Heart right ventricle (tissue), 16 donors: ENCODE results near the gene GARNL3. TPM values are rescaled to one million over a fixed set of nuclear protein-coding genes. Genes with fewer than 3 reads are reported as not detected.

Source experiments
- ATAC-seq, 8 donors: fragments of 200-7000 bp; cut with Tn5 transposase; one replicate each; pipeline ENCODE4 v1.9.1; 2020; ENCODE audit warnings: mild to moderate bottlenecking in 8 of 8, moderate library complexity in 8 of 8, moderate number of reproducible peaks in 1 of 8
- DNase-seq, 2 donors: peaks; one replicate each; pipeline ENCODE4 v3.0.0-alpha.2; 2020
- H3K27ac ChIP-seq, 10 donors: fragments of 200-600 bp; sonication (generic) in 2 of 10; one replicate each; pipeline versions ENCODE4 v1.5.0 to v1.8.0; 2020 to 2022; ENCODE audit warnings: mild to moderate bottlenecking in 3 of 10
- H3K27me3 ChIP-seq, 7 donors: fragments of 200-600 bp; one replicate each; pipeline ENCODE4 v1.8.0; 2021 to 2022; ENCODE audit warnings: mild to moderate bottlenecking in 2 of 7
- H3K36me3 ChIP-seq, 9 donors: fragments of 200-600 bp; sonication (generic) in 1 of 9; one replicate each; pipeline versions ENCODE4 v1.5.0 to v1.8.0; 2020 to 2022; ENCODE audit warnings: mild to moderate bottlenecking in 2 of 9
- H3K4me1 ChIP-seq, 9 donors: fragments of 200-600 bp; sonication (generic) in 1 of 9; one replicate each; pipeline versions ENCODE4 v1.5.0 to v1.8.0; 2020 to 2022; ENCODE audit warnings: mild to moderate bottlenecking in 4 of 9
- H3K4me3 ChIP-seq, 10 donors: fragments of 200-600 bp; sonication (generic) in 2 of 10; one replicate each; pipeline versions ENCODE4 v1.5.0 to v1.8.0; 2020 to 2022; ENCODE audit warnings: mild to moderate bottlenecking in 7 of 10, moderate library complexity in 2 of 10
- H3K9me3 ChIP-seq, 11 donors: fragments of 200-600 bp in 10 of 11; sonication (generic) in 2 of 11; one replicate each; pipeline versions ENCODE4 v1.5.0 to v1.8.0; 2013 to 2022; ENCODE audit warnings: mild to moderate bottlenecking in 2 of 11, control low read depth in 1 of 11, moderate library complexity in 1 of 11
- CTCF ChIP-seq, 9 donors: fragments of 200-600 bp; sonication (generic) in 2 of 9; IDR thresholded peaks; one replicate each; pipeline versions ENCODE4 v1.5.0 to v1.8.0; 2021 to 2022; ENCODE audit warnings: antibody characterized with exemption in 9 of 9, mild to moderate bottlenecking in 5 of 9, moderate library complexity in 1 of 9
- WGBS, 2 donors: extraction: QIAGEN DNeasy Blood & Tissue Kit; methylation state at CpG; one replicate each; pipeline ENCODE4 v1.1.7; 2013; ENCODE audit warnings: inconsistent platforms in 1 of 2; 5-methylcytosine and 5-hydroxymethylcytosine counted together
- intact Hi-C, 10 donors: fragments of 100-400 bp; cut with DNase I; formaldehyde crosslinking; loops; one replicate each; pipeline versions ENCODE4 v1.11.1 to v1.14.2; 2022
- polyA plus RNA-seq, 2 donors: library from polyadenylated mRNA; stranded (reverse); fragments of 200-250 nt; gene quantifications; one replicate each; pipeline ENCODE4 v1.2.3, GENCODE V29; 2013
- total RNA-seq, 10 donors: library from RNA; stranded (reverse); fragmentation: NEBNext Ultra II Directional in 3 of 10; extraction: Animal tissue kit (Norgen Biotek cat#: 25700) in 3 of 10; gene quantifications; one replicate each; pipeline versions ENCODE4 v1.2.1 to v1.2.4, GENCODE V29; 2021 to 2023
- donor health status: Arrhythmogenic right ventricular cardiomyopathy.
- donor health status: ischemic (EF 13 %, LVEDD 7.1; RV severe dilation, severe dysfunction).
- donor health status: healthy with polysubstance abuse.
- donor health status: DM: no; HTN: yes; CAD: no.
- donor health status: DM: no; HTN: no; CAD: no.
- donor health status: ischemic (EF 25% LVEDD 6.9; RV normal size, moderate dysfunction).
- donor health status: ischemic (EF 25% LVEDD 5.7; RV mildly dilated, moderate dysfunction).
- donor health status: healthy.
- donor health status: DM: yes; HTN: yes; CAD: no.
- donor health status: Ischemic cardiomyopathy.
- donor health status: ischemic (EF 35%, LVEDD 5.7; RV mildly dilated, moderate dysfunction).
- donor health status: nonischemic (EF 11% LVEDD 7.7; RV severe dilation, severe dysfunction).
- donor health status: DM: yes; HTN: yes; CAD: no.
- donor health status: PGD.
- donor health status: ischemic (EF 29% LVEDD 5.4; RV normal size, mild dysfunction).
- donor health status: nonischemic (EF 23%, LVEDD 6.1; RV moderate dilation, normal function).

GARNL3 gene
- total and polyA plus RNA-seq, 12 donors = 3.3 to 53.1 (median 28.3) TPM

GRCh38 chr9:127411122-127411521 is 146.5 kb downstream of the GARNL3 start:
- Histone ChIP-seq H3K4me3 (no peak overlapping the region), H3K9me3 (no peaks in the 10 kb centered on the region), H3K27me3 (no peaks in the 10 kb centered on the region), H3K27ac (peak overlapping the region in 1 of 10 donors; percentile 72), H3K4me1 (peaks cover 0 to 24% (median 15%) of the 10 kb centered on the region in 9 donors), H3K36me3 (peaks cover 0 to 14% (median 0%) of the 10 kb centered on the region in 9 donors)
- ATAC-seq = no peak
- intact Hi-C loops = no loop called here
- TF ChIP-seq CTCF (IDR thresholded peaks at IDR 0.05) = no peak
- no peak for DNase-seq
- WGBS, 2 donors = 89 to 90% methylated on average over 4 of the region's 4 CpGs

- Histone ChIP-seq H3K27me3 (no peaks in the 10 kb centered on the region), H3K27ac (no peak overlapping the region), H3K4me3 (no peak overlapping the region), H3K9me3 (no peaks in the 10 kb centered on the region), H3K36me3 (no peaks in the 10 kb centered on the region), H3K4me1 (peaks cover 0 to 28% (median 0%) of the 10 kb centered on the region in 9 donors)
- TF ChIP-seq CTCF (IDR thresholded peaks at IDR 0.05) = no peak
- intact Hi-C loops = no loop called here
- WGBS, 2 donors = 88 to 92% methylated on average over 4 of the region's 4 CpGs
- ATAC-seq (no peak), DNase-seq (no peak)
Measured at GRCh38 chr9:127415141-127415540, 150.6 kb downstream of the GARNL3 start.

GRCh38 chr9:127415657-127416056 is 151.1 kb downstream of the GARNL3 start:
- no peak for TF ChIP-seq CTCF (IDR thresholded peaks at IDR 0.05)
- no peak for ATAC-seq
- no peaks in the 10 kb centered on the region for H3K36me3 ChIP-seq
- H3K9me3 ChIP-seq = no peaks in the 10 kb centered on the region
- H3K4me3 ChIP-seq = no peak overlapping the region
- H3K4me1 ChIP-seq = peaks cover 0 to 27% (median 0%) of the 10 kb centered on the region in 9 donors
- H3K27ac ChIP-seq = no peak overlapping the region
- 79 to 83% methylated on average over 1 of the region's 1 CpG for WGBS, 2 donors
- no peak for DNase-seq
- intact Hi-C loops = no loop called here
- H3K27me3 ChIP-seq = no peaks in the 10 kb centered on the region

DNA sequence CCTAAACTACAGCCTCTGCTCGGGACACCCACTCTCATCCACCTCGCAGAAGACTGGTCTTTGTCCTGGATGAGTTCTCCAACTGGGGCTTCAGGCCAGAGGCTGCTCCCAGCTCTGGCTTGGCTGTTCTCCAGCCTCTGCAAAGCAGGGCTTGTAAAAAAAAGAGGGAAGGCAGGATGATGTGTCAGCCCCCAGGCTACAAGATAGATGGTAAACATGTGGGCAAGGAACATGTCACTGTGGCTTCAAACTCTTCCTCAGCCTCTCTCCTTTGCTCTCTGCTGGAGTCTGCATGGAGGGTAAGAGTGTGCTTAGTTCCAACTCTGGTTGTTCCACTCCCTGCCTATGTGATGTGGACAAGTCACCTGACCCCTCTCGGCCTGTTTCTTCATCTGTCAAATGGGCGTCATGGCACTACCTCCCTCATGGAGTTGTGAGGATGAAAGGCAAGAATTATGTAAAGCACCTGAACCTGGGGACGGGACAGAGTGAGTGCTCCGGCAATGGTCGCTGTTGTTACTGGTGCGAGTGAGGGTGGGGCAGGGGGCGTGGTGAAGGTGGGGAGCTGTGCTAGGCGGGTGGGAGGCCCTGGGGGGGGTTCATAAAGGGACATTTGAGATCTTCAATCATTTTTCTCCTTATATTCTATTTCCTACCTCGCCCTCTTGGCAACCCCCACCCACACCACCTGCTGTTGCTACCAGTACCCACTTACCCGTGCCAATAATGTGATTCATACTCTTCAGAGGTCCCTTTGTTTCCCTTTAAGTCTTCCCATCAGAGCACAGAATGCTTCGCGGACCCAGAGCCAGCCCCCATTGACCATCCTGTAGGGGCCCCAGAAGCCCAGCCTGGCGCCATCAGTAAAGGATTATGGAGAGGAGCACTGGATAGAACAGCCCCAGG is 152.8 kb downstream of the GARNL3 start:
- TF ChIP-seq CTCF (IDR thresholded peaks at IDR 0.05) = no peak

More for the DNA sequence above, 152.8 kb downstream of the GARNL3 start:
- Histone ChIP-seq H3K4me1 (peaks cover 0 to 16% (median 4%) of the 10 kb centered on the region in 9 donors), H3K4me3 (no peak overlapping the region), H3K27me3 (no peaks in the 10 kb centered on the region), H3K36me3 (no peaks in the 10 kb centered on the region), H3K27ac (no peak overlapping the region), H3K9me3 (no peaks in the 10 kb centered on the region)
- no peak for DNase-seq
- intact Hi-C loops = loop anchor here in 1 of 10 donors (1.0 kb wide), 1 partner anchor 18 kb away; no protein-coding TSS in a partner anchor
- ATAC-seq = peak in 2 of 8 donors; percentile 11 to 27
- 79 to 80% methylated on average over 15 of the region's 15 CpGs for WGBS, 2 donors
